Liver (tissue), 9 donors: ENCODE measurements around the gene C6orf89. TPM values are rescaled to one million over a fixed set of nuclear protein-coding genes. Genes with fewer than 3 reads are reported as not detected.

Experiments
- DNase-seq: peaks from one replicate; pipeline ENCODE4 v3.0.0-alpha.2; 2017; ENCODE audit warnings: low spot score
- H3K27ac ChIP-seq, 2 donors: one replicate each; pipeline ENCODE4 v1.7.0; 2013; ENCODE audit warnings: inconsistent platforms in 2 of 2, low read length in 2 of 2, control low read depth in 1 of 2, low read depth in 1 of 2, mild to moderate bottlenecking in 1 of 2
- H3K27me3 ChIP-seq, 4 donors: one replicate each; pipeline versions ENCODE4 v1.6.1 to v1.7.0; 2013; ENCODE audit warnings: low read length in 3 of 4, inconsistent platforms in 1 of 4, mild to moderate bottlenecking in 1 of 4, moderate library complexity in 1 of 4; ENCODE audit not compliant: control insufficient read depth in 4 of 4, insufficient read depth in 4 of 4
- H3K36me3 ChIP-seq, 4 donors: one replicate each; pipeline versions ENCODE4 v1.6.1 to v1.7.0; 2013; ENCODE audit warnings: low read length in 3 of 4, mild to moderate bottlenecking in 3 of 4, low read depth in 1 of 4, moderate library complexity in 1 of 4; ENCODE audit not compliant: control insufficient read depth in 4 of 4, insufficient read depth in 3 of 4
- H3K4me1 ChIP-seq, 4 donors: one replicate each; pipeline versions ENCODE4 v1.6.1 to v1.7.0; 2013; ENCODE audit warnings: low read length in 3 of 4, mild to moderate bottlenecking in 3 of 4, moderate library complexity in 1 of 4; ENCODE audit not compliant: control insufficient read depth in 4 of 4, insufficient read depth in 4 of 4
- H3K4me3 ChIP-seq, 3 donors: one replicate each; pipeline versions ENCODE4 v1.6.1 to v1.7.0; 2013; ENCODE audit warnings: low read length in 3 of 3, control low read depth in 1 of 3, low read depth in 1 of 3, mild to moderate bottlenecking in 1 of 3
- H3K9ac ChIP-seq, 2 donors: one replicate each; pipeline ENCODE4 v1.7.0; 2013; ENCODE audit warnings: low read length in 2 of 2, mild to moderate bottlenecking in 2 of 2, moderate library complexity in 2 of 2, control low read depth in 1 of 2, low read depth in 1 of 2
- H3K9me3 ChIP-seq, 4 donors: one replicate each; pipeline versions ENCODE4 v1.6.1 to v1.7.0; 2013; ENCODE audit warnings: low read length in 3 of 4; ENCODE audit not compliant: control insufficient read depth in 4 of 4
- ATF3 ChIP-seq: IDR thresholded peaks from 2 replicates; pipeline ENCODE4 v1.6.1; 2016; ENCODE audit warnings: antibody characterized with exemption
- CTCF ChIP-seq: fragments of 150-350 bp; IDR thresholded peaks from 2 replicates; pipeline ENCODE4 v1.5.1; 2017; ENCODE audit warnings: improper control_type of control experiment, low read depth, low read length; ENCODE audit not compliant: missing input control
- EGR1 ChIP-seq, 2 donors: IDR thresholded peaks; 2 replicates each; pipeline ENCODE4 v1.6.1; 2016 to 2018; ENCODE audit warnings: antibody characterized with exemption in 2 of 2, low read depth in 2 of 2
- FOXA1 ChIP-seq: IDR thresholded peaks from 2 replicates; pipeline ENCODE4 v1.6.1; 2016; ENCODE audit warnings: antibody characterized with exemption
- FOXA2 ChIP-seq: IDR thresholded peaks from 2 replicates; pipeline ENCODE4 v1.6.1; 2016; ENCODE audit warnings: antibody characterized with exemption
- GABPA ChIP-seq, 2 donors: IDR thresholded peaks in 1 of 2; conservative IDR thresholded peaks in 1 of 2; 2 replicates each; pipeline ENCODE4 v1.6.1; 2016; ENCODE audit warnings: antibody characterized with exemption in 2 of 2, mild to moderate bottlenecking in 1 of 2, moderate library complexity in 1 of 2
- HNF4A ChIP-seq, 2 donors: conservative IDR thresholded peaks; 2 replicates each; pipeline ENCODE4 v1.6.1; 2016; ENCODE audit warnings: antibody characterized with exemption in 2 of 2, mild to moderate bottlenecking in 2 of 2
- HNF4G ChIP-seq: IDR thresholded peaks from 2 replicates; pipeline ENCODE4 v1.6.1; 2016; ENCODE audit warnings: antibody characterized with exemption
- JUND ChIP-seq, 2 donors: IDR thresholded peaks; 2 replicates each; pipeline ENCODE4 v1.6.1; 2016; ENCODE audit warnings: antibody characterized with exemption in 2 of 2
- MAX ChIP-seq: IDR thresholded peaks from 2 replicates; pipeline ENCODE4 v1.6.1; 2016; ENCODE audit warnings: antibody characterized with exemption
- NR2F2 ChIP-seq: IDR thresholded peaks from 2 replicates; pipeline ENCODE4 v1.6.1; 2016; ENCODE audit warnings: antibody characterized with exemption
- RAD21 ChIP-seq, 2 donors: IDR thresholded peaks; 2 replicates each; pipeline ENCODE4 v1.6.1; 2016; ENCODE audit warnings: antibody characterized with exemption in 2 of 2, mild to moderate bottlenecking in 2 of 2
- REST ChIP-seq: IDR thresholded peaks from 2 replicates; pipeline ENCODE4 v1.6.1; 2016; ENCODE audit warnings: antibody characterized with exemption, mild to moderate bottlenecking
- RXRA ChIP-seq, 2 donors: IDR thresholded peaks; 2 replicates each; pipeline ENCODE4 v1.6.1; 2017 to 2018; ENCODE audit warnings: antibody characterized with exemption in 2 of 2, mild to moderate bottlenecking in 1 of 2
- SP1 ChIP-seq: IDR thresholded peaks from 2 replicates; pipeline ENCODE4 v1.6.1; 2018; ENCODE audit warnings: antibody characterized with exemption, mild to moderate bottlenecking
- TAF1 ChIP-seq: conservative IDR thresholded peaks from 2 replicates; pipeline ENCODE4 v1.6.1; 2016; ENCODE audit warnings: antibody characterized with exemption, mild to moderate bottlenecking
- YY1 ChIP-seq: IDR thresholded peaks from 2 replicates; pipeline ENCODE4 v1.6.1; 2016; ENCODE audit warnings: antibody characterized with exemption, mild to moderate bottlenecking
- ZBTB33 ChIP-seq: IDR thresholded peaks from 2 replicates; pipeline ENCODE4 v1.6.1; 2016; ENCODE audit warnings: antibody characterized with exemption
- WGBS: extraction: QIAGEN DNeasy Blood & Tissue Kit; methylation state at CpG from one replicate; pipeline ENCODE4 v1.1.7; 2013; 5-methylcytosine and 5-hydroxymethylcytosine counted together
- polyA plus RNA-seq, 2 donors: library from polyadenylated mRNA; stranded (reverse) in 1 of 2; unstranded in 1 of 2; fragments of 200-250 nt in 1 of 2; fragments of >200 nt in 1 of 2; fragmentation: Nextera tagmentation in 1 of 2; extraction: Ambion mirVana in 1 of 2; gene quantifications; one replicate each; pipeline versions ENCODE4 v1.2.1 to v1.2.3, GENCODE V29; 2013 to 2015
- total RNA-seq, 2 donors: library from RNA; depleted of rRNA; stranded (reverse); fragments of >200 nt; gene quantifications; one replicate each; pipeline ENCODE4 v1.2.3, GENCODE V29; 2014
- donor health status: healthy.
- donor health status: healthy.
- donor health status: healthy.
- donor health status: healthy.
- donor health status: healthy.

Gene C6orf89
- total and polyA plus RNA-seq, 4 donors = 14.0 to 27.2 (median 21.0) TPM

GRCh38 chr6:36850021-36850420 is 35.7 kb upstream of the C6orf89 start:
- Histone ChIP-seq H3K9me3 (no peaks in the 10 kb centered on the region), H3K4me3 (no peak overlapping the region), H3K4me1 (peaks cover 0 to 11% (median 7%) of the 10 kb centered on the region in 4 donors), H3K27ac (no peak overlapping the region), H3K27me3 (no peaks in the 10 kb centered on the region), H3K36me3 (no peaks in the 10 kb centered on the region), H3K9ac (no peak overlapping the region)
- TF ChIP-seq YY1 = no peak
- no peak for TF ChIP-seq MAX
- no peak for TF ChIP-seq ZBTB33
- TF ChIP-seq GABPA (IDR thresholded peaks at IDR 0.05 in 1 of 2, conservative IDR thresholded peaks at IDR 0.05 in 1 of 2) = no peak
- no peak for TF ChIP-seq TAF1
- TF ChIP-seq HNF4A (conservative IDR thresholded peaks at IDR 0.05) = no peak
- TF ChIP-seq CTCF = no peak
- TF ChIP-seq FOXA2 = no peak
- TF ChIP-seq HNF4G = no peak
- TF ChIP-seq NR2F2 = no peak
- TF ChIP-seq JUND (IDR thresholded peaks at IDR 0.05) = no peak
- TF ChIP-seq SP1 = no peak
- no peak for TF ChIP-seq ATF3
- TF ChIP-seq EGR1 (IDR thresholded peaks at IDR 0.05; ENCODE audit: low read depth in 2 of 2) = no peak
- TF ChIP-seq REST = no peak
- no peak for TF ChIP-seq FOXA1
- TF ChIP-seq RAD21 (IDR thresholded peaks at IDR 0.05) = no peak
- no peak for TF ChIP-seq RXRA (IDR thresholded peaks at IDR 0.05)
- 86% methylated on average over 9 of the region's 9 CpGs for WGBS
- no peak for DNase-seq
